ENCODE measurements around the gene RTN4R. TPM values are rescaled to one million over a fixed set of nuclear protein-coding genes. Genes with fewer than 3 reads are reported as not detected.
"Not testable (repeated sequence)": the region's sequence is repeated elsewhere in the genome, so short reads cannot be mapped to it uniquely, and the experiment has no call there.

Gene RTN4R
- total and polyA plus RNA-seq, 2 of the 4 experiments (the other 2 are of a cell fraction): 0.18 to 0.94 TPM

DNA sequence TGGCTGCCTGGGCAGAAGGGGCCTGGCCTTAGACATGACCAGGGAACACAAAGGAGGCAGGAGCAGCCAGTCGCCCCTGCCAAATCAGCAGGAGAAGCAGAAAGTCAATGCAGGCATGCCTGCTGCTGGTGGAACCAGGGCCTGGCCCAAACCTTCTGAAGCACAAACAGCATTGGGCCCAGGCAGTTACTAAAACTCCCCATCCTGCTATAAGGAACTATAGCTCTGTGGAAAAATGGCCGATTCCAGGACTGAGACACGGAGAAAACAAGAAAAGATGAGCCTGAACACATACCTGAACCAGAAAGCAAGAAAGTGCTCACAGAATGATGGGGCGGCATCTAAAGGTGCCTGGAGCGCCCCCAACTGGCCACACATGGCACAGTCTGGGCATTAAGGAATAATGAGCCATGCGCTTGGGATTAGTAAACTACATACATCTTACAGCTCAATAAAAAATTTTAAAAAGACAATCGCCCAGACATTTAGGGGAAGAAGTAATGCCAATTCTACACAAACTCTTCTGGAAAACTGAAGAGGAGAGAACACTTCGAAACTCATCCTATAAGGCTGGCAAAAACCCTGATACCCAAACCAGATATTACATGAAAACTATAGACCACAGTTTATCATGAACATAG is 49.4 kb upstream of the RTN4R start:
- H3K9me3 ChIP-seq (ENCODE audit: control insufficient read depth, insufficient read depth, low read length); H2AK5ac ChIP-seq (ENCODE audit: low read depth, low read length); H3K4me3 ChIP-seq (ENCODE audit: insufficient read depth, low read depth, low read length); H2BK15ac ChIP-seq (ENCODE audit: low read depth, low read length); DNase-seq; H3K4ac ChIP-seq (ENCODE audit: low read depth, low read length); H3K23ac ChIP-seq (ENCODE audit: low read depth, low read length); H3K36me3 ChIP-seq (ENCODE audit: control insufficient read depth, insufficient read depth, low read length); intact Hi-C loops (cut with micrococcal nuclease); dilution Hi-C loops (cut with HindIII; ENCODE audit: low sequenced_read_pairs, unreplicated experiment); H3K27ac ChIP-seq (ENCODE audit: insufficient read depth, low read length); H3K18ac ChIP-seq (ENCODE audit: low read depth, low read length); H4K91ac ChIP-seq (ENCODE audit: insufficient read depth, low read depth, low read length); H4K8ac ChIP-seq (ENCODE audit: low read depth in 2 of 2, low read length in 2 of 2); ATAC-seq (ENCODE audit: low read depth); H3K14ac ChIP-seq (replicated peaks; ENCODE audit: low read depth, low read length); in situ Hi-C loops (cut with MboI; ENCODE audit: low sequenced_read_pairs); H3K9ac ChIP-seq (ENCODE audit: low read depth, low read length); BruUV-seq (replicated peaks); H4K5ac ChIP-seq (ENCODE audit: low read depth, low read length); H3K27me3 ChIP-seq (ENCODE audit: control insufficient read depth, insufficient read depth, low read length); H2AK9ac ChIP-seq (replicated peaks; ENCODE audit: low read depth, low read length, poor library complexity); H3K56ac ChIP-seq (ENCODE audit: extremely low read depth, insufficient read depth, low read length); H2AFZ ChIP-seq (replicated peaks; ENCODE audit: low read length, poor library complexity); H2BK20ac ChIP-seq (ENCODE audit: low read depth, low read length); H2BK5ac ChIP-seq (ENCODE audit: low read depth, low read length, poor library complexity, severe bottlenecking); H3K4me2 ChIP-seq (ENCODE audit: low read depth, low read length); H2BK120ac ChIP-seq (ENCODE audit: low read depth, low read length): not testable (repeated sequence)
- peaks cover 14% of the 10 kb centered on the region for H3K4me1 ChIP-seq (ENCODE audit: control insufficient read depth, insufficient read depth, low read length)
- peaks cover 14% of the 10 kb centered on the region for H3K9me1 ChIP-seq (ENCODE audit: insufficient read depth, low read length)
- TF ChIP-seq SMC3 (IDR thresholded peaks at IDR 0.05; ENCODE audit: low read depth, low read length): peak; percentile 27; the same call in 1 of the 2 replicates
- TF ChIP-seq RAD21 (IDR thresholded peaks at IDR 0.05; ENCODE audit: low read length): peak; percentile 23; the same call in 1 of the 2 replicates
- peak; percentile 43 for TF ChIP-seq CTCF (conservative IDR thresholded peaks at IDR 0.05; ENCODE audit: low read depth, low read length)
- WGBS, 2 experiments (ENCODE audit: extremely low coverage in 2 of 2, insufficient read length in 1 of 2): no CpG with 5 or more reads among the region's 8 CpGs
- H3K79me1 ChIP-seq (ENCODE audit: low read depth in 1 of 2, low read length in 2 of 2): peaks cover 20 to 53% of the 10 kb centered on the region in 2 experiments
- ChIA-PET POLR2A (ENCODE audit: unreplicated experiment) (interaction anchor here (0.6 kb wide), 1 partner anchor 79 kb away, joined by 3 read pairs; no protein-coding TSS in a partner anchor), CTCF (interaction anchor here (1.2 kb wide), 1 partner anchor 16 kb away, joined by 5 read pairs; no protein-coding TSS in a partner anchor)
- peaks cover 13% of the 10 kb centered on the region for H4K20me1 ChIP-seq (ENCODE audit: insufficient read depth, low read length)

Measured in IMR-90 (cell line).